GM18951 (cell line): Measurements from ENCODE around the gene OSBPL8.
"Not testable (repeated sequence)": the region's sequence is repeated elsewhere in the genome, so short reads cannot be mapped to it uniquely, and the experiment has no call there.

ENCODE experiments used
- POLR2A ChIP-seq: IDR thresholded peaks from 4 replicates; pipeline ENCODE4 v1.6.1; 2011; ENCODE audit warnings: mild to moderate bottlenecking; ENCODE audit not compliant: insufficient read length, insufficient read depth; ENCODE audit errors: extremely low read depth
- in situ Hi-C: fragments of 300-500 bp; cut with MboI; formaldehyde crosslinking; loops from one replicate; pipeline ENCODE4 v1.12.0; 2022; ENCODE audit warnings: low sequenced_read_pairs, mixed read lengths, inconsistent platforms; ENCODE audit not compliant: unreplicated experiment

OSBPL8 gene

DNA sequence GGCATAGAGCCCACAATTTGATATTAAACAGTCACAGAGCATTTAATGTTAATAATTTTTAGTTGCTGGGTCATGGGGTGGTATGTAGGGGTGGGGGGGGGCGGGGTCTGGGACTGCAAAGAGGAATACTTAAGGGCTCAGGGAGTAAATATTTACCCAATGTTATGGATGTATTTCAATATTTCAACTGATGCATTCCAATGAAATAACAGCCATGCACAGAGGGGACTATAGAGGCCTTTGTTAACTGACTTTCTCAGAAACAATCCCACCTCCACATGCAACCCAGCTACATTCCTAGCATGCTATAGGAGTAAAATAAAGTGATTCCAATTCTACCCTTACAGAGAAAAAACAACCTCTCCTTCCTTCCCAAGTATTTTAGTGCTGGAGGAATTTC is 203.5 kb downstream of the OSBPL8 start:
- TF ChIP-seq POLR2A = no peak
- in situ Hi-C loops = no loop called here

DNA sequence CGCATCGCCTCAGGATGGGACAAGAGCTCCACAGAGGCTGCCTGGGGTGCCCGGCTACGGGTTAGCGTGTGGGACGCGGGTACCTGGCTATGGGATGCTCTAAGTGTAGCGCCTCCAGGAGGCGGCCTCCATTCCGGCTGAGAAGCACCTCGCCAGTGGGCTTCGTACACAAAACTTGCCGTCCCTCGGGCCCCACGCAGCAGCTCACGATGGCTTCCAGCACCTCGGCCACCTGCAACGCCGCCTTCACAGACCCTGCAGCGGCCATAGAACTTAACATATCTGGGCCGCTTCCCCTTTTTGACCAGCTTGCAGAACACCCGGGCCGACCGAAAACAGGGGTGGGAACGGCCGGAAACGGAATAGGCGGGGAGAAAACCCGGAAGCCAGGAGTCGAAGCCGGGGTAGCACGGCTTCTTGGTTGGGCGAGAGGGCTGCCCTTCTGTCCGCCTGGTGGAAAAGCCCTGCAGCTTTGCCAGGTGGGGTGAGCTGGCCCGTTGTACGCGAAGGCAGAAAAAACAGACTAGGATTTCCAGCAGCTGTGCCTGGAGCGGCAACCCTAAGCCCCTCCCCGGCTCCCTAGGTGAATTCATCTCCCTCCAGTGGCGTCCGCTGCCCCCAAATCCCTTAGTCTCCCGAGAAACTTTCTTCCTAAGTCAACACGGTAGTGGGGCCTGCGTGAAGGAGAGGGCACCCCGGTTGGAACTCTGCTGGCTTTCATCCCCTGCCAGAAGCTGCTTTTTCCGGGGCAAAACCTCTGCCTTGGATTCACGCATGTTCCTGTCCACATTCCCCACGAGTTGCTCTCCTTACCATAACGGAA is 211.3 kb downstream of the OSBPL8 start, which contains the start of gene BBS10:
Gene BBS10 (minus strand): TSS at position 337 of the 823 bp plus-strand sequence. CDS start 57 bp downstream, at position 280.
- in situ Hi-C loops = loop anchor here (10.0 to 25.0 kb wide), 2 partner anchors 263 to 811 kb away; partner anchors contain the start of gene NAP1L1
- TF ChIP-seq POLR2A = peak; percentile 89

DNA sequence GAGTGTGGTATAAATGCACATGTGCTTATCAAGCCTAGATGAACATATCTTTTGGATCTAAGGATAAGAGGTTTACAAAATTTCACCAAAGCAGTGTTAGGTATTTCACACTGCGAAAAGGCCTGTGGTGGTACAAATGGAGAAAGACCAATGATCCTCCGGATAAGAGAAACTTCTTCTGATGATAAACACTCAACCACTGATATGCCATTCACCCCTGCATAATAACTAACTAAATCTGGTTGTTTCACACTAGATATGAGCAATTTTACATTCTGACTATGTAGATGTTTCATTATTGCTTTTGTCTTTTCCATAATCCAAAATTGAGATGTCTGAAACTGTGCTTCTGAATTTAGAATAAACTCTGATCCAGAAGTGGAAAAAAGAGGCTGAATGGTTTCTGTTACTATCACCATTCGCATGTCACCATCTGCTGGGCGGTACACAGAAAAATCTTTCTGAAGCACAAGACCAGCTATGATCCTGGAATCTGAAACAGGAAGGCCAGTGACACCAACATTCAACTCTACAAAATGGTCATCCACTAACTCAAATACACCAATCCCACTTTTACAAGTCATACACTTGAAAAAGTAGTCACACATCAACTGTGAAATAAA is 212.7 kb downstream of the OSBPL8 start:
- no peak for TF ChIP-seq POLR2A
- in situ Hi-C loops = loop anchor here (10.0 to 25.0 kb wide), 2 partner anchors 262 to 810 kb away; partner anchors contain the start of gene NAP1L1

DNA sequence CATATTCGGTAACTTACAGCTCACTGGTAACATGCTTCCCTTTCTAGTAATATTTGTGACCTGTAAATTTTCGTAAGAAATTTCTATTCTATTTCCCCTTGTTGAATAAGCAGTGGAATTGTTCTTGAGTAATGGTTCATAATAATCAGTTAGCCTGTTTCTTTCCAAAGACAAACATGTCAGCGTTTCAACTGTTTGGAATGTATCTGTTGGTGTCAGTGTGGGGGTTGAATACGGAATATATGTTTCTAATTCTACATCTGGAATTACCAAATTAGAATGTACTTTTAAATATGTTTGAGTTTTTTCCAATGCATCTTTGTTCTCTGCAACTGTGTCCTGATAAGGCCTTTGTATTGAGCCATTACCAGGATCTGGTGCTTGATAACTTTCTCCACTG is 213.3 kb downstream of the OSBPL8 start:
- in situ Hi-C loops = loop anchor here (10.0 to 25.0 kb wide), 2 partner anchors 261 to 809 kb away; partner anchors contain the start of gene NAP1L1
- TF ChIP-seq POLR2A = no peak

DNA sequence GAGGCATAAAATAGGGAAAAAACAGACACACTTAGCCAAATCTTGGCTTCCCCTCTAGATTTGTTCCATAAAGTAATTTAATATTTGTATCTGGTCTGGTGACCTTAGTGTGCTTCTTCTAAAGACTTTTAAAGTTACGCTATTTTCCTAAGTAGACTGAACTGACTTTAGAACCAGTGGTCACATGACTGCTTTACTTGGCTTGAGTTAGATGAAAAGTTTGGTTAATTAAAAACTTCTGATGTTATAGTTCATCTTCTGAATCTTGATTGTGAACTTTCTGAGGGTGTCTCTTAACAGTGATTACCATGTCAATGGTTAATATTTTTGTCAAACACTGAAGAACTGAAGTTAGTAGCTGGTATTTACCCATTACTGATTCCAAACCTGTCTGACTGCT is 214.0 kb downstream of the OSBPL8 start:
- in situ Hi-C loops = loop anchor here (10.0 to 25.0 kb wide), 2 partner anchors 261 to 808 kb away; partner anchors contain the start of gene NAP1L1
- no peak for TF ChIP-seq POLR2A

- in situ Hi-C loops = loop anchor here (10.0 to 25.0 kb wide), 2 partner anchors 257 to 804 kb away; partner anchors contain the start of gene NAP1L1
- no peak for TF ChIP-seq POLR2A
Observed at GRCh38 chr12:76341436-76342030, 218.0 kb downstream of the OSBPL8 start.

DNA sequence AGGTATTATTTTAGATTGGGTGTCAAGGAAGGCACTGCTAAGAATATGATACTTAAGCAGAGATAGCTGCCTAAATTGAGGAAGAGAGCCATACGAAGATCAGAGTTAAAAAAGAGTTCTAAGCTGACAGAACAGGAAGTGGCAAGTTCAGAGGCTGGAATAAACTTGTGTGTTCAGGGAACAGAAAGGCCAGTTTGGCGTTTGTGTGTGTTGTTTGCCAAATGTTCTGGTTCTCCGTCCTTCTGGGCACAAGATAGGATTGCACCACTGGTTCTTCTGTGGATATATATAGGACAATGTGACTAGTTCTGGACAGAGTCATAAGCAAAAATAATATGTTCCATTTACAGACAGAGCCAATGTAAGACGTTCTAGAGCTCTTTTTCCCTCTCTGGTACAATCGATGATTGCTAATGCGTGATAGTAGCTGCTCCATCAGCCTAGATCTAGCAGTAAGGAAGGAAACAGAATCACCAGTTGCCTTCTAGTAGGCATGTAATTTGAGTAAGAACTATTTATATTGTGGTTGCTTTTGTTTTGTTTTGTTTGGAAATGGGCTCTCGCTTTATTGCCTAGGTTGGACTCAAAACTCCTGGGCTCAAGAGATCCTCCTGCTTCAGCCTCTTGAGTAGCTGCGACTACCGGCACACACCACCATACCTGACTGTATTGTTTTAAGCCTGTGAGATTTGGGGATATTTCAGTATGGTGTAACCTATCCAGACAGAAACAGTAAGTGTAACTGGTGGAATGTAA is 218.7 kb downstream of the OSBPL8 start:
- no peak for TF ChIP-seq POLR2A
- in situ Hi-C loops = loop anchor here (10.0 to 25.0 kb wide), 2 partner anchors 256 to 804 kb away; partner anchors contain the start of gene NAP1L1

GRCh38 chr12:76337583-76337982 is 222.0 kb downstream of the OSBPL8 start:
- in situ Hi-C loops = loop anchor here (25.0 kb wide), 1 partner anchor 800 kb away; no protein-coding TSS in a partner anchor
- TF ChIP-seq POLR2A = no peak

DNA sequence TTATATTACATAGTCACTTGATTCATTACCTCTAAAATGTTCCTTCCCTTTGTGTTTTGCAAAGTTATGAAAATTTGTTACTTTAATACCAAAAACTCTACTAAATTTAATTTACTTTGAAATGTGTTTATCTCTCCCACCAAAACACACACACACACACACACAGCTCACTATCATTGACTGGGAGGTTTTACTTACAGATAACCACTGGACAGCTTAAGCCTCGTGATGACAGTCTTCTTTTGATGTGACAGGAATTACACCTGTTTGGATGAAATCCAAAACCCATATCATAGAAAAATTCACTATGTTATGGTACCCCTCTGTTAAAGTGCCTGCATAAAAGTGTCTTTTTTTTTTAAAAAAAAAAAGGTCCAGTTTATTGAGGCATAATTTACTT is 227.0 kb downstream of the OSBPL8 start:
- in situ Hi-C loops = loop anchor here (25.0 kb wide), 1 partner anchor 795 kb away; no protein-coding TSS in a partner anchor
- no peak for TF ChIP-seq POLR2A

DNA sequence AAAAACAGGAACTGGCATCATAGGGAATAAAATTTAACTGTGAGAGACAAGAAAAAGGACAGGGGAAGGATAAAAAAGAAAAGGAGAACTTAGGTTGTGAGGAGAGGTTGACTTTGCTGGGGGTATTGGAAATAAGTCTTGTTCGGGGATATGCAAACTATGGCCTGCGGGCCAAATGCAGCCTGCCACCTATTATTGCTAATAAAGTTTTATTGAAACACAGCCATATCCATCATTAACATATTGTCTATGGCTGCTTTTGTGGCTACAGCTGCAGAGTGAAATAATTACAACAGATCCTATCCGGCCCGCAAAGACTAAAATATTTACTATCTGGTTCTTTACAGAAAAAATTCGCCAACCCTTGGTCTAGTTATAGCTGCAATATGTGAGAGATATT is 230.0 kb downstream of the OSBPL8 start:
- in situ Hi-C loops = loop anchor here (25.0 kb wide), 1 partner anchor 792 kb away; no protein-coding TSS in a partner anchor

GRCh38 chr12:76329159-76329558 is 230.4 kb downstream of the OSBPL8 start:
- TF ChIP-seq POLR2A = no peak
- in situ Hi-C loops = loop anchor here (25.0 kb wide), 1 partner anchor 792 kb away; no protein-coding TSS in a partner anchor

More for the DNA sequence above, 230.0 kb downstream of the OSBPL8 start:
- TF ChIP-seq POLR2A = no peak

DNA sequence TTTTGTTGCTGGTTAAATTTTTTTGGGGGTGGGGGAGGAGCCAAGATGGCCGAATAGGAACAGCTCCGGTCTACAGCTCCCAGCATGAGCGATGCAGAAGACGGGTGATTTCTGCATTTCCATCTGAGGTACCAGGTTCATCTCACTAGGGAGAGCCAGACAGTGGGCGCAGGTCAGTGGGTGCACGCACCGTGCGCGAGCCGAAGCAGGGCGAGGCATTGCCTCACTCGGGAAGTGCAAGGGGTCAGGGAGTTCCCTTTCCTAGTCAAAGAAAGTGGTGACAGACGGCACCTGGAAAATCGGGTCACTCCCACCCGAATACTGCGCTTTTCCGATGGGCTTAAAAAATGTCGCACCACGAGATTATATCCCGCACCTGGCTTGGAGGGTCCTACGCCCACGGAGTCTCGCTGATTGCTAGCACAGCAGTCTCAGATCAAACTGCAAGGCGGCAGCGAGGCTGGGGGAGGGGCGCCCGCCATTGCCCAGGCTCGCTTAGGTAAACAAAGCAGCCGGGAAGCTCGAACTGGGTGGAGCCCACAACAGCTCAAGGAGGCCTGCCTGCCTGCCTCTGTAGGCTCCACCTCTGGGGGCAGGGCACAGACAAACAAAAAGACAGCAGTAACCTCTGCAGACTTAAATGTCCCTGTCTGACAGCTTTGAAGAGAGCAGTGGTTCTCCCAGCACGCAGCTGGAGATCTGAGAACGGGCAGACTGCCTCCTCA is 239.8 kb downstream of the OSBPL8 start:
- in situ Hi-C loops = not testable (repeated sequence)
